Omental fat pad (tissue), 4 donors: ENCODE results near the gene LCA5L. TPM values are rescaled to one million over a fixed set of nuclear protein-coding genes. Genes with fewer than 3 reads are reported as not detected.

ENCODE experiments used
- ATAC-seq: fragments of 150-250 bp; one replicate; pipeline ENCODE4 v1.9.1; 2016; ENCODE audit warnings: mild to moderate bottlenecking, moderate library complexity; ENCODE audit not compliant: low FRiP score
- DNase-seq: peaks from one replicate; pipeline ENCODE4 v3.0.0-alpha.2; 2019; ENCODE audit warnings: low spot score
- CTCF ChIP-seq, 3 donors: fragments of 450-650 bp; IDR thresholded peaks; one replicate each; pipeline ENCODE4 v1.5.1; 2016 to 2017; ENCODE audit warnings: antibody characterized with exemption in 3 of 3, mild to moderate bottlenecking in 3 of 3, moderate library complexity in 2 of 3
- total RNA-seq, 4 donors: library from RNA; depleted of rRNA; stranded (reverse); fragments of >200 nt; gene quantifications; one replicate each; pipeline ENCODE4 v1.1.0, GENCODE V29; 2016

LCA5L gene
- total RNA-seq, 4 donors from 2014 or later: 0.94 to 5.5 (median 2.6) TPM; not detected in 1

GRCh38 chr21:39452207-39452969 is 6.8 kb upstream of the LCA5L start:
- no peak for TF ChIP-seq CTCF (IDR thresholded peaks at IDR 0.05)
- DNase-seq: no peak
- ATAC-seq: no peak

GRCh38 chr21:39451332-39452206 is 6.0 kb upstream of the LCA5L start, which contains the start of gene SH3BGR:
SH3BGR (plus strand) TSS chr21:39451970; CDS start chr21:39452097, 127 bp downstream.
- ATAC-seq: no peak
- no peak for TF ChIP-seq CTCF (IDR thresholded peaks at IDR 0.05)
- no peak for DNase-seq

GRCh38 chr21:39447264-39447663 is 1.7 kb upstream of the LCA5L start:
- no peak for ATAC-seq
- no peak for TF ChIP-seq CTCF (IDR thresholded peaks at IDR 0.05)
- no peak for DNase-seq

- peak; percentile 49 for ATAC-seq
- no peak for DNase-seq
- TF ChIP-seq CTCF (IDR thresholded peaks at IDR 0.05): no peak
These were observed 977 bp downstream of the LCA5L start for GRCh38 chr21:39444421-39445180.

- ATAC-seq: no peak
- no peak for TF ChIP-seq CTCF (IDR thresholded peaks at IDR 0.05)
- no peak for DNase-seq
These were observed 3.8 kb downstream of the LCA5L start for GRCh38 chr21:39441502-39442475.

GRCh38 chr21:39439232-39439631 is 6.3 kb downstream of the LCA5L start:
- TF ChIP-seq CTCF (IDR thresholded peaks at IDR 0.05): no peak
- DNase-seq: no peak
- ATAC-seq: no peak
